ENCODE results near the gene CC2D2B. TPM values are rescaled to one million over a fixed set of nuclear protein-coding genes. Genes with fewer than 3 reads are reported as not detected.
"Not testable (repeated sequence)": the region's sequence is repeated elsewhere in the genome, so short reads cannot be mapped to it uniquely, and the experiment has no call there.

The CC2D2B gene
- total RNA-seq, 1 donor from 2014 or later: 0.18 TPM

DNA sequence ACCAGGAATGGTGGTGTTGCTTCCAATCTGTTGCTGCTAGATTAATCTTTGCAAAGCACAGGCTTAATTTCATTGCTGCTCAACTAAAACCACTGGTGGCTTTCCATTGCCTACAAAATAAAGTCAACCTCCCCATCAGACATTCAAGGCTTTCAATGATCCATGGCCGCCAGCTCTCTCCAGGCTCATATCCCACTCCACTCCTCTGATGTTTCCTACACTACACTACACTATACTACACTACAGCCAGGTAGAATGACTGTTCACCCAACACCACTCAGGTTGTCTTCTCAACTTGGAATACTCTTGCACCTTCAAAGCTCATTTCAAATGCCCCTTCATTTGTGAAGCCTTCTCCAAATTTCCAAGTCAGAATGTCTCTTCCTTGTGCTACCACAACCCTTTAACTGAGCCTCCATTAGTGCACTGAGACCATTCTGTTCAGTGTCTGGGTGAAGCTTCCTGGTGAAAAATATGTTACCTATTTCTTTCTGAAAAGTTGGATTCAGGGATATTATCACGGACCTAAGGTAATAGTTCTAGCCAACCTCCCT lies 35.5 kb upstream of the CC2D2B start:
- no peak for FAIRE-seq
- no peaks in the 10 kb centered on the region for H4K20me1 ChIP-seq (ENCODE audit: insufficient read depth, low read length)
- H3K4me1 ChIP-seq (ENCODE audit: insufficient read depth, low read length): no peaks in the 10 kb centered on the region
- no peak overlapping the region for H3K27ac Mint-ChIP-seq (ENCODE audit: unreplicated experiment)
- no peak overlapping the region for H3K4me3 Mint-ChIP-seq (ENCODE audit: unreplicated experiment)
- peaks cover 4% of the 10 kb centered on the region for H3K36me3 ChIP-seq (ENCODE audit: insufficient read depth, low read length)
- no peaks in the 10 kb centered on the region for H3K27me3 Mint-ChIP-seq (ENCODE audit: low read depth, unreplicated experiment)
- no peak overlapping the region for H2AFZ ChIP-seq (ENCODE audit: low read depth, low read length)
- TF ChIP-seq, protein P1, sequence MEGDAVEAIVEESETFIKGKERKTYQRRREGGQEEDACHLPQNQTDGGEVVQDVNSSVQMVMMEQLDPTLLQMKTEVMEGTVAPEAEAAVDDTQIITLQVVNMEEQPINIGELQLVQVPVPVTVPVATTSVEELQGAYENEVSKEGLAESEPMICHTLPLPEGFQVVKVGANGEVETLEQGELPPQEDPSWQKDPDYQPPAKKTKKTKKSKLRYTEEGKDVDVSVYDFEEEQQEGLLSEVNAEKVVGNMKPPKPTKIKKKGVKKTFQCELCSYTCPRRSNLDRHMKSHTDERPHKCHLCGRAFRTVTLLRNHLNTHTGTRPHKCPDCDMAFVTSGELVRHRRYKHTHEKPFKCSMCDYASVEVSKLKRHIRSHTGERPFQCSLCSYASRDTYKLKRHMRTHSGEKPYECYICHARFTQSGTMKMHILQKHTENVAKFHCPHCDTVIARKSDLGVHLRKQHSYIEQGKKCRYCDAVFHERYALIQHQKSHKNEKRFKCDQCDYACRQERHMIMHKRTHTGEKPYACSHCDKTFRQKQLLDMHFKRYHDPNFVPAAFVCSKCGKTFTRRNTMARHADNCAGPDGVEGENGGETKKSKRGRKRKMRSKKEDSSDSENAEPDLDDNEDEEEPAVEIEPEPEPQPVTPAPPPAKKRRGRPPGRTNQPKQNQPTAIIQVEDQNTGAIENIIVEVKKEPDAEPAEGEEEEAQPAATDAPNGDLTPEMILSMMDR (IDR thresholded peaks at IDR 0.05; ENCODE audit: insufficient read depth, low read depth, low read length): no peak
- no peak for TF ChIP-seq EZH2 (IDR thresholded peaks at IDR 0.05; ENCODE audit: insufficient read depth, low read length)
- no peak overlapping the region for H3K4me3 ChIP-seq (ENCODE audit: insufficient read depth, low read depth, low read length)
- no peaks in the 10 kb centered on the region for H3K9me3 ChIP-seq (ENCODE audit: insufficient read depth, low read depth, low read length)
- no peak overlapping the region for H3K27ac ChIP-seq (ENCODE audit: low read depth, low read length)
- H3K79me2 ChIP-seq (ENCODE audit: insufficient read depth, low read length): no peaks in the 10 kb centered on the region
- H3K9ac ChIP-seq (ENCODE audit: low read length): no peak overlapping the region
- no peaks in the 10 kb centered on the region for H3K4me1 Mint-ChIP-seq (ENCODE audit: low read depth, unreplicated experiment)
- H3K4me2 ChIP-seq (ENCODE audit: low read length): no peak overlapping the region
- DNase-seq (ENCODE audit: low read depth): no peak
- H3K36me3 Mint-ChIP-seq (ENCODE audit: low read depth, unreplicated experiment): peaks cover 28% of the 10 kb centered on the region
- peaks cover 5% of the 10 kb centered on the region for H3K9me3 Mint-ChIP-seq (ENCODE audit: unreplicated experiment)
- no peaks in the 10 kb centered on the region for H3K27me3 ChIP-seq (ENCODE audit: insufficient read depth, low read length)

DNA sequence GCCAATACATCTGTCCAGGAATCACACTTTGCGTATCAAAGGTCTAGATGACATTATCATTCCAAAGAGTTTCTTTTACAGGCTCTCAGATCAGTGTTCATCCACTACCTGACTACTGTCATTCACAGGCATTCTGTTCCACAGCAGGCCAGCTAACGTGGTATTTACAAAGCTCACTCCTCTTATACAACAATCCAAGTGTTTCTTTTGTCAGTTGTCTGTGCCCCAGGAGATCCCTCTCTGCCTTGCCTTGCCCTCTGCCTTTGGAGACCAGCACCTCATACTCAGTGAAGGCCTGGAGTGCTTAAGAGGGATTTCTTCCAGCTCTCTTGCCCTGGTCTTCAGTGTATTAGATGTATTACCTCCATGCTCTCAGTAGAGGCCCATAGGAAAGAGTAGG lies 34.6 kb upstream of the CC2D2B start:
- Histone ChIP-seq H4K20me1 (ENCODE audit: insufficient read depth, low read length) (no peaks in the 10 kb centered on the region), H3K9ac (ENCODE audit: low read length) (no peak overlapping the region), H3K27ac (ENCODE audit: low read depth, low read length) (no peak overlapping the region), H3K9me3 (ENCODE audit: insufficient read depth, low read depth, low read length) (no peaks in the 10 kb centered on the region), H3K4me1 (ENCODE audit: insufficient read depth, low read length) (no peaks in the 10 kb centered on the region), H3K79me2 (ENCODE audit: insufficient read depth, low read length) (no peaks in the 10 kb centered on the region), H3K4me2 (ENCODE audit: low read length) (no peak overlapping the region), H3K27me3 (ENCODE audit: insufficient read depth, low read length) (no peaks in the 10 kb centered on the region), H3K36me3 (ENCODE audit: insufficient read depth, low read length) (peaks cover 4% of the 10 kb centered on the region), H3K4me3 (ENCODE audit: insufficient read depth, low read depth, low read length) (no peak overlapping the region), H2AFZ (ENCODE audit: low read depth, low read length) (no peak overlapping the region)
- peaks cover 28% of the 10 kb centered on the region for H3K36me3 Mint-ChIP-seq (ENCODE audit: low read depth, unreplicated experiment)
- H3K27me3 Mint-ChIP-seq (ENCODE audit: low read depth, unreplicated experiment): no peaks in the 10 kb centered on the region
- TF ChIP-seq EZH2 (IDR thresholded peaks at IDR 0.05; ENCODE audit: insufficient read depth, low read length): no peak
- TF ChIP-seq, protein P1 (IDR thresholded peaks at IDR 0.05; ENCODE audit: insufficient read depth, low read depth, low read length): no peak
- peaks cover 5% of the 10 kb centered on the region for H3K9me3 Mint-ChIP-seq (ENCODE audit: unreplicated experiment)
- DNase-seq (ENCODE audit: low read depth) (no peak), FAIRE-seq (no peak)
- no peak overlapping the region for H3K4me3 Mint-ChIP-seq (ENCODE audit: unreplicated experiment)
- H3K27ac Mint-ChIP-seq (ENCODE audit: unreplicated experiment): no peak overlapping the region
- no peaks in the 10 kb centered on the region for H3K4me1 Mint-ChIP-seq (ENCODE audit: low read depth, unreplicated experiment)

DNA sequence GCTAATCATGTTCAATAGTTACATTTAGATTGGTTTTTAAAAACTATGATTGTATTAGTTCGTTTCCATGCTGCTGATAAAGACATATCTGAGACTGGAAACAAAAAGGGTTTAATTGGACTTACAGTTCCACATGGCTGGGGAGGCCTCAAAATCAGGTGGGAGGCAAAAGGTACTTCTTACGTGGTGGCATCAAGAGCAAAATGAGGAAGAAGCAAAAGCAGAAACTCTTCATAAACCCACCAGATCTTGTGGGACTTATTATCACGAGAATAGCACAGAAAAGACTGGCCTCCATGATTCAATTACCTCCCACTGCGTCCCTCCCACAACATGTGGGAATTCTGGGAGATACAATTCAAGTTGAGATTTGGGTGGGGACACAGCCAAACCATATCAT lies 34.1 kb upstream of the CC2D2B start:
- H2AFZ ChIP-seq (ENCODE audit: low read depth, low read length): no peak overlapping the region
- H3K4me1 ChIP-seq (ENCODE audit: insufficient read depth, low read length): no peaks in the 10 kb centered on the region
- Mint-ChIP-seq H3K4me3 (ENCODE audit: unreplicated experiment) (no peak overlapping the region), H3K27ac (ENCODE audit: unreplicated experiment) (no peak overlapping the region), H3K27me3 (ENCODE audit: low read depth, unreplicated experiment) (no peaks in the 10 kb centered on the region), H3K9me3 (ENCODE audit: unreplicated experiment) (peaks cover 5% of the 10 kb centered on the region), H3K36me3 (ENCODE audit: low read depth, unreplicated experiment) (peaks cover 28% of the 10 kb centered on the region), H3K4me1 (ENCODE audit: low read depth, unreplicated experiment) (no peaks in the 10 kb centered on the region)
- H3K9me3 ChIP-seq (ENCODE audit: insufficient read depth, low read depth, low read length): no peaks in the 10 kb centered on the region
- no peak overlapping the region for H3K9ac ChIP-seq (ENCODE audit: low read length)
- H3K4me2 ChIP-seq (ENCODE audit: low read length): no peak overlapping the region
- no peaks in the 10 kb centered on the region for H4K20me1 ChIP-seq (ENCODE audit: insufficient read depth, low read length)
- peaks cover 4% of the 10 kb centered on the region for H3K36me3 ChIP-seq (ENCODE audit: insufficient read depth, low read length)
- H3K27ac ChIP-seq (ENCODE audit: low read depth, low read length): no peak overlapping the region
- FAIRE-seq (no peak), DNase-seq (ENCODE audit: low read depth) (no peak)
- TF ChIP-seq, protein P1 (IDR thresholded peaks at IDR 0.05; ENCODE audit: insufficient read depth, low read depth, low read length): no peak
- no peak for TF ChIP-seq EZH2 (IDR thresholded peaks at IDR 0.05; ENCODE audit: insufficient read depth, low read length)
- H3K79me2 ChIP-seq (ENCODE audit: insufficient read depth, low read length): no peaks in the 10 kb centered on the region
- no peak overlapping the region for H3K4me3 ChIP-seq (ENCODE audit: insufficient read depth, low read depth, low read length)
- H3K27me3 ChIP-seq (ENCODE audit: insufficient read depth, low read length): no peaks in the 10 kb centered on the region

GRCh38 chr10:95874783-95875182 lies 33.0 kb upstream of the CC2D2B start:
- not testable (repeated sequence) for H3K27me3 ChIP-seq (ENCODE audit: insufficient read depth, low read length); H3K4me1 Mint-ChIP-seq (ENCODE audit: low read depth, unreplicated experiment); H3K4me2 ChIP-seq (ENCODE audit: low read length); H3K27ac ChIP-seq (ENCODE audit: low read depth, low read length); DNase-seq (ENCODE audit: low read depth); H3K79me2 ChIP-seq (ENCODE audit: insufficient read depth, low read length); H3K27ac Mint-ChIP-seq (ENCODE audit: unreplicated experiment); H3K9me3 ChIP-seq (ENCODE audit: insufficient read depth, low read depth, low read length); H2AFZ ChIP-seq (ENCODE audit: low read depth, low read length); H4K20me1 ChIP-seq (ENCODE audit: insufficient read depth, low read length); H3K36me3 ChIP-seq (ENCODE audit: insufficient read depth, low read length); FAIRE-seq; H3K4me1 ChIP-seq (ENCODE audit: insufficient read depth, low read length); H3K4me3 ChIP-seq (ENCODE audit: insufficient read depth, low read depth, low read length); H3K9me3 Mint-ChIP-seq (ENCODE audit: unreplicated experiment); H3K27me3 Mint-ChIP-seq (ENCODE audit: low read depth, unreplicated experiment); H3K4me3 Mint-ChIP-seq (ENCODE audit: unreplicated experiment); H3K9ac ChIP-seq (ENCODE audit: low read length)
- H3K36me3 Mint-ChIP-seq (ENCODE audit: low read depth, unreplicated experiment): peaks cover 28% of the 10 kb centered on the region

All from astrocyte (in vitro differentiated cells and primary cell).